Measurements from ENCODE around the gene PMS2.

The PMS2 gene

GRCh38 chr7:6028563-6028962 lies 19.7 kb upstream of the PMS2 start:
- Histone ChIP-seq H3K4me1 (ENCODE audit: control insufficient read depth, insufficient read depth, low read length) (no peaks in the 10 kb centered on the region), H3K9ac (ENCODE audit: low read depth, low read length) (no peak overlapping the region), H3K4me3 (ENCODE audit: low read depth, low read length) (no peak overlapping the region), H3K36me3 (ENCODE audit: control insufficient read depth, insufficient read depth, low read length) (peaks cover 41% of the 10 kb centered on the region), H3K9me3 (ENCODE audit: control insufficient read depth, insufficient read depth, low read length) (no peaks in the 10 kb centered on the region), H3K27me3 (ENCODE audit: control insufficient read depth, insufficient read depth, low read length) (no peaks in the 10 kb centered on the region)

- Histone ChIP-seq H3K27me3 (ENCODE audit: control insufficient read depth, insufficient read depth, low read length) (no peaks in the 10 kb centered on the region), H3K9me3 (ENCODE audit: control insufficient read depth, insufficient read depth, low read length) (no peaks in the 10 kb centered on the region), H3K36me3 (ENCODE audit: control insufficient read depth, insufficient read depth, low read length) (peaks cover 48% of the 10 kb centered on the region), H3K4me1 (ENCODE audit: control insufficient read depth, insufficient read depth, low read length) (no peaks in the 10 kb centered on the region), H3K9ac (ENCODE audit: low read depth, low read length) (no peak overlapping the region), H3K4me3 (ENCODE audit: low read depth, low read length) (no peak overlapping the region)
Measured at GRCh38 chr7:6027806-6028365, 19.0 kb upstream of the PMS2 start.

- Histone ChIP-seq H3K9ac (ENCODE audit: low read depth, low read length) (no peak overlapping the region), H3K4me3 (ENCODE audit: low read depth, low read length) (no peak overlapping the region), H3K4me1 (ENCODE audit: control insufficient read depth, insufficient read depth, low read length) (no peaks in the 10 kb centered on the region), H3K27me3 (ENCODE audit: control insufficient read depth, insufficient read depth, low read length) (no peaks in the 10 kb centered on the region), H3K36me3 (ENCODE audit: control insufficient read depth, insufficient read depth, low read length) (peaks cover 55% of the 10 kb centered on the region), H3K9me3 (ENCODE audit: control insufficient read depth, insufficient read depth, low read length) (no peaks in the 10 kb centered on the region)
Measured at GRCh38 chr7:6026820-6027311, 18.0 kb upstream of the PMS2 start.

GRCh38 chr7:6026011-6026819 lies 17.4 kb upstream of the PMS2 start:
- Histone ChIP-seq H3K4me1 (ENCODE audit: control insufficient read depth, insufficient read depth, low read length) (no peaks in the 10 kb centered on the region), H3K36me3 (ENCODE audit: control insufficient read depth, insufficient read depth, low read length) (peaks cover 61% of the 10 kb centered on the region), H3K9me3 (ENCODE audit: control insufficient read depth, insufficient read depth, low read length) (no peaks in the 10 kb centered on the region), H3K4me3 (ENCODE audit: low read depth, low read length) (no peak overlapping the region), H3K27me3 (ENCODE audit: control insufficient read depth, insufficient read depth, low read length) (no peaks in the 10 kb centered on the region), H3K9ac (ENCODE audit: low read depth, low read length) (no peak overlapping the region)

GRCh38 chr7:6023974-6024435 lies 15.2 kb upstream of the PMS2 start:
- H3K36me3 ChIP-seq (ENCODE audit: control insufficient read depth, insufficient read depth, low read length): peaks cover 68% of the 10 kb centered on the region
- H3K9ac ChIP-seq (ENCODE audit: low read depth, low read length): no peak overlapping the region
- H3K4me3 ChIP-seq (ENCODE audit: low read depth, low read length): no peak overlapping the region
- no peaks in the 10 kb centered on the region for H3K27me3 ChIP-seq (ENCODE audit: control insufficient read depth, insufficient read depth, low read length)
- H3K9me3 ChIP-seq (ENCODE audit: control insufficient read depth, insufficient read depth, low read length): no peaks in the 10 kb centered on the region
- no peaks in the 10 kb centered on the region for H3K4me1 ChIP-seq (ENCODE audit: control insufficient read depth, insufficient read depth, low read length)

- Histone ChIP-seq H3K36me3 (ENCODE audit: control insufficient read depth, insufficient read depth, low read length) (peaks cover 62% of the 10 kb centered on the region), H3K9ac (ENCODE audit: low read depth, low read length) (no peak overlapping the region), H3K4me1 (ENCODE audit: control insufficient read depth, insufficient read depth, low read length) (no peaks in the 10 kb centered on the region), H3K4me3 (ENCODE audit: low read depth, low read length) (no peak overlapping the region), H3K9me3 (ENCODE audit: control insufficient read depth, insufficient read depth, low read length) (no peaks in the 10 kb centered on the region), H3K27me3 (ENCODE audit: control insufficient read depth, insufficient read depth, low read length) (no peaks in the 10 kb centered on the region)
Measured at GRCh38 chr7:6022707-6023106, 13.9 kb upstream of the PMS2 start.

GRCh38 chr7:6020371-6021286 lies 11.8 kb upstream of the PMS2 start:
- Histone ChIP-seq H3K4me3 (ENCODE audit: low read depth, low read length) (no peak overlapping the region), H3K9me3 (ENCODE audit: control insufficient read depth, insufficient read depth, low read length) (no peaks in the 10 kb centered on the region), H3K4me1 (ENCODE audit: control insufficient read depth, insufficient read depth, low read length) (no peaks in the 10 kb centered on the region), H3K27me3 (ENCODE audit: control insufficient read depth, insufficient read depth, low read length) (no peaks in the 10 kb centered on the region), H3K36me3 (ENCODE audit: control insufficient read depth, insufficient read depth, low read length) (peaks cover 57% of the 10 kb centered on the region), H3K9ac (ENCODE audit: low read depth, low read length) (no peak overlapping the region)

- H3K9me3 ChIP-seq (ENCODE audit: control insufficient read depth, insufficient read depth, low read length): no peaks in the 10 kb centered on the region
- H3K4me3 ChIP-seq (ENCODE audit: low read depth, low read length): no peak overlapping the region
- H3K4me1 ChIP-seq (ENCODE audit: control insufficient read depth, insufficient read depth, low read length): no peaks in the 10 kb centered on the region
- H3K9ac ChIP-seq (ENCODE audit: low read depth, low read length): no peak overlapping the region
- H3K27me3 ChIP-seq (ENCODE audit: control insufficient read depth, insufficient read depth, low read length): no peaks in the 10 kb centered on the region
- H3K36me3 ChIP-seq (ENCODE audit: control insufficient read depth, insufficient read depth, low read length): peaks cover 35% of the 10 kb centered on the region
Measured at GRCh38 chr7:6016653-6016966, 7.8 kb upstream of the PMS2 start.

- no peaks in the 10 kb centered on the region for H3K27me3 ChIP-seq (ENCODE audit: control insufficient read depth, insufficient read depth, low read length)
- no peaks in the 10 kb centered on the region for H3K9me3 ChIP-seq (ENCODE audit: control insufficient read depth, insufficient read depth, low read length)
- H3K36me3 ChIP-seq (ENCODE audit: control insufficient read depth, insufficient read depth, low read length): peaks cover 34% of the 10 kb centered on the region
- no peak overlapping the region for H3K9ac ChIP-seq (ENCODE audit: low read depth, low read length)
- H3K4me1 ChIP-seq (ENCODE audit: control insufficient read depth, insufficient read depth, low read length): no peaks in the 10 kb centered on the region
- no peak overlapping the region for H3K4me3 ChIP-seq (ENCODE audit: low read depth, low read length)
Measured at GRCh38 chr7:6015917-6016652, 7.2 kb upstream of the PMS2 start.

GRCh38 chr7:6012355-6013104 lies 3.7 kb upstream of the PMS2 start:
- no peak overlapping the region for H3K9ac ChIP-seq (ENCODE audit: low read depth, low read length)
- peaks cover 21% of the 10 kb centered on the region for H3K36me3 ChIP-seq (ENCODE audit: control insufficient read depth, insufficient read depth, low read length)

GRCh38 chr7:6011541-6011940 lies 2.7 kb upstream of the PMS2 start:
- no peaks in the 10 kb centered on the region for H3K4me1 ChIP-seq (ENCODE audit: control insufficient read depth, insufficient read depth, low read length)
- peaks cover 16% of the 10 kb centered on the region for H3K36me3 ChIP-seq (ENCODE audit: control insufficient read depth, insufficient read depth, low read length)
- H3K27me3 ChIP-seq (ENCODE audit: control insufficient read depth, insufficient read depth, low read length): no peaks in the 10 kb centered on the region
- H3K4me3 ChIP-seq (ENCODE audit: low read depth, low read length): no peak overlapping the region
- H3K9ac ChIP-seq (ENCODE audit: low read depth, low read length): no peak overlapping the region
- H3K9me3 ChIP-seq (ENCODE audit: control insufficient read depth, insufficient read depth, low read length): no peaks in the 10 kb centered on the region

More at GRCh38 chr7:6012355-6013104, 3.7 kb upstream of the PMS2 start:
- Histone ChIP-seq H3K27me3 (ENCODE audit: control insufficient read depth, insufficient read depth, low read length) (no peaks in the 10 kb centered on the region), H3K4me1 (ENCODE audit: control insufficient read depth, insufficient read depth, low read length) (no peaks in the 10 kb centered on the region), H3K4me3 (ENCODE audit: low read depth, low read length) (no peak overlapping the region), H3K9me3 (ENCODE audit: control insufficient read depth, insufficient read depth, low read length) (no peaks in the 10 kb centered on the region)

All from iPS-15b (cell line).